Erythroblast (primary cell): ENCODE data around the gene KIRREL3.

Experiments used
- GATA1 ChIP-seq: IDR thresholded peaks from 2 replicates; pipeline ENCODE4 v1.6.1; 2011; ENCODE audit warnings: low read depth, mild to moderate bottlenecking, control low read depth, low read length, moderate library complexity
- POLR2A ChIP-seq: IDR thresholded peaks from 2 replicates; pipeline ENCODE4 v1.6.1; 2011; ENCODE audit warnings: mild to moderate bottlenecking, low read length

DNA sequence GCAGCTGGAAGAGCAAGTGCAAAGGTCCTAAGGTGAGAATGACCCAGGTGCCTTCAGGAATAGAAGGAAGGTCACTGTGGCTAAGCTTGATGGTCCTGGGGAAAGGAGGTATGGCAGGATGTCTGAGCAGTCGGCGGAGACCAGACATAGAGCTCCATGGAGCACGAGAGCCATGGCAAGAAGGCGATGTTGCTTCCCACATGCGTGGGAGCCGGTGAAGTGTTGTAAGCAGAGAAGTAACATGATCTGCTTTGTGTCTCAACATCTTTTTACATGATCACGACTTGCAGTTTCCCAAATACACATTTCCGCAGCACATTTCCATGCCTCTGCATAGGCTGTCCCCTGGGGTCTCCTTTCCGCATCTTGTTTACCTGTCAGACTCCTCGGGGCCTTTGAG is 231.9 kb downstream of the KIRREL3 start:
- no peak for TF ChIP-seq POLR2A
- TF ChIP-seq GATA1: no peak
